HEK293 (cell line): ENCODE data around the gene IQSEC1.

Experiments used
- CTCF ChIA-PET: fragments of 350-600 bp; formaldehyde crosslinking; extraction: SDS; loops from one replicate; lab custom pipeline; 2021; ENCODE audit warnings: antibody characterized with exemption; lab: Yijun Ruan, JAX
- POLR2A ChIA-PET: fragments of 300-600 bp; formaldehyde crosslinking; extraction: SDS; loops from one replicate; lab custom pipeline; 2020; ENCODE audit warnings: antibody characterized with exemption, inconsistent platforms; lab: Yijun Ruan, JAX
- H3K27ac ChIP-seq: fragments of 200-500 bp; sonication (Bioruptor generic); 2 replicates; pipeline ENCODE4 v1.5.1; 2014; ENCODE audit warnings: low read depth, low read length, control low read depth, inconsistent platforms; ENCODE audit errors: extremely low read depth
- H3K36me3 ChIP-seq, 2 experiments: fragments of 200-500 bp in 1 of 2; sonication (Bioruptor generic) in 1 of 2; 1 replicate in 1 of 2; 2 replicates in 1 of 2; pipeline ENCODE4 v1.5.1; 2014 to 2017; ENCODE audit warnings: inconsistent platforms in 2 of 2, low read length in 2 of 2; ENCODE audit not compliant: control insufficient read depth in 2 of 2, insufficient read depth in 1 of 2
- H3K4me1 ChIP-seq: fragments of 200-500 bp; sonication (Bioruptor generic); 2 replicates; pipeline ENCODE4 v1.5.1; 2014; ENCODE audit warnings: mild to moderate bottlenecking, low read length, inconsistent platforms; ENCODE audit not compliant: control insufficient read depth, insufficient read depth
- H3K4me3 ChIP-seq: 2 replicates; pipeline ENCODE4 v1.5.1; 2011; ENCODE audit warnings: low read depth, mild to moderate bottlenecking, control low read depth, low read length, moderate library complexity
- H3K9me3 ChIP-seq: fragments of 200-500 bp; sonication (Bioruptor generic); 2 replicates; pipeline ENCODE4 v1.5.1; 2014; ENCODE audit warnings: low read depth, low read length, inconsistent platforms; ENCODE audit not compliant: control insufficient read depth, insufficient read depth
- FEZF1 ChIP-seq: fragments of 450-650 bp; formaldehyde crosslinking; IDR thresholded peaks from 2 replicates; pipeline ENCODE4 v1.5.1; 2016; ENCODE audit warnings: missing biosample characterization, missing genetic modification characterization
- KLF7 ChIP-seq: fragments of 450-650 bp; formaldehyde crosslinking; IDR thresholded peaks from 2 replicates; pipeline ENCODE4 v1.5.1; 2016; ENCODE audit warnings: missing biosample characterization, missing genetic modification characterization, borderline replicate concordance
- PATZ1 ChIP-seq: fragments of 450-650 bp; formaldehyde crosslinking; IDR thresholded peaks from 2 replicates; pipeline ENCODE4 v1.5.1; 2016; ENCODE audit warnings: missing biosample characterization, missing genetic modification characterization
- RBAK ChIP-seq: fragments of 450-650 bp; formaldehyde crosslinking; IDR thresholded peaks from 2 replicates; pipeline ENCODE4 v1.5.1; 2016; ENCODE audit warnings: missing biosample characterization, missing genetic modification characterization
- REPIN1 ChIP-seq: fragments of 450-650 bp; formaldehyde crosslinking; IDR thresholded peaks from 2 replicates; pipeline ENCODE4 v1.5.1; 2017; ENCODE audit warnings: missing biosample characterization, missing genetic modification characterization, low read depth
- SCRT1 ChIP-seq: fragments of 450-650 bp; formaldehyde crosslinking; IDR thresholded peaks from 2 replicates; pipeline ENCODE4 v1.5.1; 2016; ENCODE audit warnings: missing biosample characterization, missing genetic modification characterization, borderline replicate concordance
- SCRT2 ChIP-seq: fragments of 450-650 bp; formaldehyde crosslinking; IDR thresholded peaks from 2 replicates; pipeline ENCODE4 v1.5.1; 2016; ENCODE audit warnings: missing biosample characterization, missing genetic modification characterization
- SP2 ChIP-seq: fragments of 450-650 bp; formaldehyde crosslinking; IDR thresholded peaks from 2 replicates; pipeline ENCODE4 v1.5.1; 2016; ENCODE audit warnings: missing biosample characterization, missing genetic modification characterization
- ZBTB21 ChIP-seq: fragments of 450-650 bp; formaldehyde crosslinking; IDR thresholded peaks from 2 replicates; pipeline ENCODE4 v1.5.1; 2017; ENCODE audit warnings: missing biosample characterization, missing genetic modification characterization
- ZBTB8A ChIP-seq: fragments of 450-650 bp; formaldehyde crosslinking; IDR thresholded peaks from 2 replicates; pipeline ENCODE4 v1.5.1; 2016; ENCODE audit warnings: missing biosample characterization, missing genetic modification characterization
- ZFHX2 ChIP-seq: fragments of 450-650 bp; formaldehyde crosslinking; conservative IDR thresholded peaks from 2 replicates; pipeline ENCODE4 v1.5.1; 2016; ENCODE audit warnings: missing biosample characterization, missing genetic modification characterization
- ZNF10 ChIP-seq: fragments of 450-650 bp; formaldehyde crosslinking; IDR thresholded peaks from 2 replicates; pipeline ENCODE4 v1.5.1; 2017; ENCODE audit warnings: missing biosample characterization, missing genetic modification characterization
- ZNF112 ChIP-seq: fragments of 450-650 bp; formaldehyde crosslinking; IDR thresholded peaks from 2 replicates; pipeline ENCODE4 v1.5.0; 2017; ENCODE audit warnings: missing biosample characterization, missing genetic modification characterization
- ZNF132 ChIP-seq: fragments of 450-650 bp; formaldehyde crosslinking; IDR thresholded peaks from 2 replicates; pipeline ENCODE4 v1.5.1; 2017; ENCODE audit warnings: missing biosample characterization, missing genetic modification characterization, borderline replicate concordance
- ZNF155 ChIP-seq: fragments of 450-650 bp; formaldehyde crosslinking; IDR thresholded peaks from 2 replicates; pipeline ENCODE4 v1.5.1; 2016; ENCODE audit warnings: missing biosample characterization, missing genetic modification characterization
- ZNF169 ChIP-seq: fragments of 450-650 bp; formaldehyde crosslinking; IDR thresholded peaks from 2 replicates; pipeline ENCODE4 v1.5.1; 2016; ENCODE audit warnings: missing biosample characterization, missing genetic modification characterization
- ZNF18 ChIP-seq: fragments of 450-650 bp; formaldehyde crosslinking; IDR thresholded peaks from 2 replicates; pipeline ENCODE4 v1.5.1; 2016; ENCODE audit warnings: missing biosample characterization, missing genetic modification characterization
- ZNF202 ChIP-seq: fragments of 450-650 bp; formaldehyde crosslinking; IDR thresholded peaks from 2 replicates; pipeline ENCODE4 v1.5.1; 2016; ENCODE audit warnings: missing biosample characterization, missing genetic modification characterization, borderline replicate concordance
- ZNF214 ChIP-seq: fragments of 450-650 bp; formaldehyde crosslinking; IDR thresholded peaks from 2 replicates; pipeline ENCODE4 v1.5.1; 2017; ENCODE audit warnings: missing biosample characterization, mild to moderate bottlenecking, missing genetic modification characterization, borderline replicate concordance
- ZNF350 ChIP-seq: fragments of 450-650 bp; formaldehyde crosslinking; IDR thresholded peaks from 2 replicates; pipeline ENCODE4 v1.5.0; 2017; ENCODE audit warnings: missing biosample characterization, mild to moderate bottlenecking, missing genetic modification characterization
- ZNF510 ChIP-seq: fragments of 450-650 bp; formaldehyde crosslinking; IDR thresholded peaks from 2 replicates; pipeline ENCODE4 v1.5.1; 2018; ENCODE audit warnings: mild to moderate bottlenecking, missing genetic modification characterization, missing biosample characterization; ENCODE audit not compliant: insufficient replicate concordance
- ZNF610 ChIP-seq: fragments of 450-650 bp; formaldehyde crosslinking; IDR thresholded peaks from 2 replicates; pipeline ENCODE4 v1.5.1; 2016; ENCODE audit warnings: missing biosample characterization, missing genetic modification characterization, borderline replicate concordance
- ZNF664 ChIP-seq: fragments of 450-650 bp; formaldehyde crosslinking; IDR thresholded peaks from 2 replicates; pipeline ENCODE4 v1.5.1; 2016; ENCODE audit warnings: missing biosample characterization, missing genetic modification characterization
- TF ChIP-seq, protein P1 (sequence below): fragments of 450-650 bp; formaldehyde crosslinking; optimal IDR thresholded peaks from 2 replicates; pipeline ENCODE3; 2016; ENCODE audit warnings: missing biosample characterization, mild to moderate bottlenecking, missing genetic modification characterization
- TF ChIP-seq, protein P2 (sequence below): fragments of 450-650 bp; formaldehyde crosslinking; IDR thresholded peaks from 2 replicates; pipeline ENCODE4 v1.5.1; 2017; ENCODE audit warnings: missing biosample characterization, mild to moderate bottlenecking, missing genetic modification characterization, moderate library complexity

IQSEC1 gene

DNA sequence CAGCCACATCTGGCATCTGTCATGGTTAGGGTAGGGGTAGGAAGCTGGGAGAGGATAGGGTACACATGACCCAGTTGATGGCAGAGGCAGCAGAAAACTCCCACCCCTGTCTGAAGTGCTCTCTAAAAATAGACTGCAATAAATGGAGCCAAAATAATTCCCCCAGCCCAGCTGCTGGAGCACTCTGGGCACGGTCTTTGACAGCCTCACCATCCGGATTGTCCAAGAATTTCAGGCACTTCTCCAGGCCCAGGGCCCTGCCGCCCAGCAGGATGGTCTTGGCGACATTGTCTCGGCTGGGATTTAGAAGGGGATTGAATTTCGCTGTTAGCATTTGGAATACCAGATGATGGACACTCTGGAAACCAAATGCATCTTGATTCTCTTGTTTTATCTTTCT lies 103.7 kb downstream of the IQSEC1 start:
- Histone ChIP-seq H3K27ac (no peak overlapping the region), H3K9me3 (no peaks in the 10 kb centered on the region), H3K4me3 (no peak overlapping the region), H3K36me3 (no peaks in the 10 kb centered on the region), H3K4me1 (peaks cover 3% of the 10 kb centered on the region)
- CTCF ChIA-PET, result interaction anchor here (1.5 to 2.6 kb wide), 4 partner anchors 11 to 101 kb away, joined by 3 to 11 read pairs (median 6); no protein-coding TSS in a partner anchor
- POLR2A ChIA-PET, result no interaction called here
- TF ChIP-seq ZBTB8A (tag by site-specific recombination) (0 out of 2 replicates have a peak, but pooled peaks have one; percentile 17), SP2 (tag by site-specific recombination) (no peak), ZNF18 (tag by site-specific recombination) (no peak), ZNF169 (tag by site-specific recombination) (no peak)
- TF ChIP-seq, protein P1, sequence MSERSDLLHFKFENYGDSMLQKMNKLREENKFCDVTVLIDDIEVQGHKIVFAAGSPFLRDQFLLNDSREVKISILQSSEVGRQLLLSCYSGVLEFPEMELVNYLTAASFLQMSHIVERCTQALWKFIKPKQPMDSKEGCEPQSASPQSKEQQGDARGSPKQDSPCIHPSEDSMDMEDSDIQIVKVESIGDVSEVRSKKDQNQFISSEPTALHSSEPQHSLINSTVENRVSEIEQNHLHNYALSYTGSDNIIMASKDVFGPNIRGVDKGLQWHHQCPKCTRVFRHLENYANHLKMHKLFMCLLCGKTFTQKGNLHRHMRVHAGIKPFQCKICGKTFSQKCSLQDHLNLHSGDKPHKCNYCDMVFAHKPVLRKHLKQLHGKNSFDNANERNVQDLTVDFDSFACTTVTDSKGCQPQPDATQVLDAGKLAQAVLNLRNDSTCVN (tag by site-specific recombination), result no peak

GRCh38 chr3:12968541-12968940 lies 104.7 kb downstream of the IQSEC1 start:
- Histone ChIP-seq H3K9me3 (no peaks in the 10 kb centered on the region), H3K27ac (no peak overlapping the region), H3K4me3 (no peak overlapping the region), H3K36me3 (no peaks in the 10 kb centered on the region), H3K4me1 (peaks cover 7% of the 10 kb centered on the region)
- ChIA-PET POLR2A (no interaction called here), CTCF (interaction anchor here (0.6 to 1.7 kb wide), 3 partner anchors 15 to 100 kb away, joined by 4 to 8 read pairs (median 4); no protein-coding TSS in a partner anchor)
- TF ChIP-seq RBAK (tag by site-specific recombination), result no peak
- no peak for TF ChIP-seq ZFHX2
- TF ChIP-seq ZNF214 (tag by site-specific recombination), result no peak
- peak; percentile 82 for TF ChIP-seq SCRT1 (tag by site-specific recombination)
- TF ChIP-seq SCRT2 (tag by site-specific recombination), result peak; percentile 89

GRCh38 chr3:12967606-12968351 lies 105.5 kb downstream of the IQSEC1 start:
- ChIA-PET POLR2A (interaction anchor here (0.6 to 1.9 kb wide), 10 partner anchors 9 to 484 kb away, joined by 3 to 6 read pairs (median 3); partner anchors contain the start of gene RPL32), CTCF (interaction anchor here (0.6 to 1.7 kb wide), 3 partner anchors 16 to 99 kb away, joined by 4 to 8 read pairs (median 4); no protein-coding TSS in a partner anchor)
- Histone ChIP-seq H3K36me3 (peaks cover 0 to 2% of the 10 kb centered on the region in 2 experiments; a peak in 1 of 3 replicates), H3K4me3 (peak overlapping the region; percentile 74), H3K27ac (peak overlapping the region; percentile 51; the same call in 1 of the 2 replicates), H3K4me1 (peaks cover 7% of the 10 kb centered on the region), H3K9me3 (no peaks in the 10 kb centered on the region)
- no peak for TF ChIP-seq ZNF112 (tag by site-specific recombination)
- TF ChIP-seq FEZF1 (tag by site-specific recombination), result no peak
- TF ChIP-seq, protein P2, sequence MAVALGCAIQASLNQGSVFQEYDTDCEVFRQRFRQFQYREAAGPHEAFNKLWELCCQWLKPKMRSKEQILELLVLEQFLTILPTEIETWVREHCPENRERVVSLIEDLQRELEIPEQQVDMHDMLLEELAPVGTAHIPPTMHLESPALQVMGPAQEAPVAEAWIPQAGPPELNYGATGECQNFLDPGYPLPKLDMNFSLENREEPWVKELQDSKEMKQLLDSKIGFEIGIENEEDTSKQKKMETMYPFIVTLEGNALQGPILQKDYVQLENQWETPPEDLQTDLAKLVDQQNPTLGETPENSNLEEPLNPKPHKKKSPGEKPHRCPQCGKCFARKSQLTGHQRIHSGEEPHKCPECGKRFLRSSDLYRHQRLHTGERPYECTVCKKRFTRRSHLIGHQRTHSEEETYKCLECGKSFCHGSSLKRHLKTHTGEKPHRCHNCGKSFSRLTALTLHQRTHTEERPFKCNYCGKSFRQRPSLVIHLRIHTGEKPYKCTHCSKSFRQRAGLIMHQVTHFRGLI (tag by site-specific recombination), result no peak
- TF ChIP-seq ZBTB21 (tag by site-specific recombination), result no peak
- TF ChIP-seq ZNF350 (tag by site-specific recombination), result no peak
- TF ChIP-seq ZNF664, result no peak
- TF ChIP-seq PATZ1 (tag by site-specific recombination), result peak; percentile 38
- no peak for TF ChIP-seq ZNF10 (tag by site-specific recombination)
- TF ChIP-seq ZNF202, result no peak
- TF ChIP-seq ZNF155 (tag by site-specific recombination), result no peak
- TF ChIP-seq ZNF132 (tag by site-specific recombination), result no peak
- no peak for TF ChIP-seq KLF7 (tag by site-specific recombination)
- TF ChIP-seq ZNF510 (tag by site-specific recombination), result no peak
- no peak for TF ChIP-seq ZNF610 (tag by site-specific recombination)
- TF ChIP-seq REPIN1, result no peak
